GM21367 (cell line): ENCODE data around the gene UBE2E2.
"Not testable (repeated sequence)": the region's sequence is repeated elsewhere in the genome, so short reads cannot be mapped to it uniquely, and the experiment has no call there.

Experiments
- ATAC-seq: cut with Tn5 transposase; IDR thresholded peaks from one replicate; pipeline ENCODE4 v1.9.1; 2021; ENCODE audit not compliant: unreplicated experiment

Gene UBE2E2

DNA sequence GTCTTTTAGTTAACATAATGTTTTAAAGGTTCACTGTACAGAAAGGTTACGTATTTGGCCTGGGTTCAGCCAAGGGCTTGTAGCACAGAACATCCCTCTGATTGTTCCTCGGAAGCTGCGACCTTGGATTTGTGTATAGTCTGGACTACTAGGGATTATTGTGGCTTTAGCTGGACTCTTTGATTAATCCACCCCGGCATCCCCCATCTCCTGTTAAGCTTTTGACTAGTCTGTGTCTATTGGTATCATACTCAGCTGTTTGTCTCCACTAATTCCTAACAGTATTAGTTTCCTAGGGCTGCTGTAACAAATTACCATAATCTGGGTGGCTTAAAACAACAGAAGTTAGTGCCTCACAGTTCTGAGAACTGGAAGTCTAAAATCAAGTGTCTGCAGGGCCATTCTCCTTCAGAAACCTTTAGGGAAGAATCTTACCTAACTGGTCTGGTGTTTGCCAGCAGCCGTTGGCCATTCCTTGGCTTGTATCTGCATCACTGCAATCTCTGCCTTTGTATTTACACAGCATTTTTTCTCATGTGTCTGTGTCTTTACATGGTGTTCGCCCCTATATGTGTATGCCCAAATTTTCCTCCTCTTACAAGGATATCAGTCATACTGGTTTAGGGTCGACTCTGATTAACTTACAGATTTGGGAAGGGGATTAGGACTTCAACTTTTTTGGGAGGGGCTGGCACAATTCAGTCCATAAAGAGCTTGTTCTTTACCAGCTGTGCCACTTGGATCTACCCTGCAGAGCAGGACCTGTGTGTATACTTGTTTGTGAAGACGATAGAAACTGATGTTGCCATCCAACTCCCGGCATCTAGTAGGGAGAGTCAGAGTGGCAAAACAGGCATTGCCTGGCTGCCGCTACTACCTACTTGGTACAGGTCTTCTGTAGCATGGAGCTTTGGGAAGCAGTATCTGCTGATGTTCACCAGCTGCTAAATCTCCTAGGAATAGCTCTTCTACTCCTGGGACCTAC, 117.8 kb downstream of the UBE2E2 start:
- ATAC-seq = no peak

DNA sequence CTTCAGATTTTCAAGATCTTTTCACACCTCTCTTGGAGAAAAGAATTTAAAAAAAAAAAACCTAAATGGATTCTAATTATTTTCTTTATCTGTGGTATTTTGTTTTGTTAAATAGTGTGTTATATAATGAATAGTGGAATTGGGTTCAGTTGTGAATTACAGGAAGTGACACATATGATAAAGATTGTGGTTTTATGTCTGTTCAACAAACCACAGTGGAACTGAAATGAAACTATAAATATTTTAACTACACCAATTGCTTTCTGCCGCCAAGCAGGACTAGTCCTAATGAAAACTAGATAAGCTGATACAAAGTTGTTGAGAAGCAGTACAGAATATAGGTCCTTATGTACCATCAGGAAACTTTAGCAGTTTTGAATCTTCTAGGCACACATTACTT, 121.6 kb downstream of the UBE2E2 start:
- peak; percentile 40 for ATAC-seq

DNA sequence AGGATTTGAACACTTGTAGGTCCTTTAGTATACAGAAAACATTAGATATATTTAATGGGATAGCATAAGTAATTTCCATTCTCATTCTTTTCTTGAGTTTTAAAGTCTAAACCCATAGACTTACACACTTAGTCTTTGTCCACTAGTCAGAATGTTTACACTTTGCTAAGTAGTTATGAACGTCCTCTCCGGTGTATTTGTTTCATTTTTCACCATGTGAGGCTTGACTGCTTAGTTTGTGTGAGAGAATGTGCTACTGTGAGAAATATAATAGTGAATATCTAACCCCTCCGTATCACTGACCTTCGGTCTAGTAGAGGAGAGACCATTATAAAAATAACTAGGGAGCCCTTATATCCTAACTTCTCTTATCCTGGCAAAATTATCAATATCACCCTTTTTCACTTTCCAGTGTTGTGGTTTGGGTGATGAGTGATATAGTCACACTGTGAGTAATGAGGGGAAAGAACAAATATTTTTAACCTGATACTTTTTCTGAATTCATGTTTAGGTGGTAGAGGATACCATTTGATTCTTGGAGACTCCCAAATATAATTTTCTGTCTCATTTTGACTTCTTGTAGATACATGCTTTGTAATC, 122.4 kb downstream of the UBE2E2 start:
- peak; percentile 57 for ATAC-seq

DNA sequence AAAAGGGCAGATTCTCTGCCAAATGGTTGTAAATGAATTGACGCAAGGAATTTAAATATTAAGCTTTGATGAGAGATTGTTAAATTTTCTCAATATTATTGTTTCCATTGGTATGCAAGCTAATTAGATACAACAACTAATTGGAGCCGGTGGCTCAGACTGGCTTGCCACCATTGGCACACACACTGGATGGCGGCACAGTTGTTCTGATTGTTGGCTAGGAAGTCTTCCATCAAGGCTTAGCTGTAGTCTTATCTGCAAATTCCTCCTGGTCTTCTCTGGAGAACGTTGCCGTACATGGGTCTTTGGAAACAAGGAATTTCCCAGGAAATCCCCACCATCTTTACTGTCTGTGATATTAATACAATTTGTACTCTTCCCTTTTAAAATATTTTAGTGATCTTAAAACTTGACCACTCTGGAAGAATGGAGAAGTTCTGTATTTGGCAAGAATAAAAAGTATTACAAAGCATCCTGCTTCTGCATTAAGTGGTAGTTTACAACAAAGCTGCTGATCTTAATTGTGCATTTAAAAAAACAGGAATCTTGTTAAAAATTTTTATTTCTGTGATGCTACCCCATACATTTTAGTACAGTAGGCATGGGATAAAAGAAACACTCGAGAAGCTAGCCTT, 126.5 kb downstream of the UBE2E2 start:
- no peak for ATAC-seq

DNA sequence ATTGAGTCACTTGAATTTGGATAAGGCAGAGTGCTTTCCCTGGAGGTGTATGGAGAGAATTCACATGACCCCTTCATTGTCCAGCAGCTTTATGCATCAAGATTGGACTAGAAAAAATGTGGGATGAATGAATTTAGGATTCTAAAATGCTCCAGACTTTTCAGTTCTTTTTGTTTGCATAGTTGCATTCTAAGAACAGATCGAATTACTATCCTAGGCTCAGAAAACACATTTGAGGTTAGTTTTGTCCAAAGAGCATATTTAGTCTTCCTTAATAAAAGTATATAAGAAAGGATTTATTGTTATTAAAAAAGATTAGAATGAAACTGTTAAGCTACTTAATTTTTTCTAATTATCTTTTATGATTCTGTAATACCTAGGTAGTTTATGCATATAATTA, 127.4 kb downstream of the UBE2E2 start:
- ATAC-seq = no peak

DNA sequence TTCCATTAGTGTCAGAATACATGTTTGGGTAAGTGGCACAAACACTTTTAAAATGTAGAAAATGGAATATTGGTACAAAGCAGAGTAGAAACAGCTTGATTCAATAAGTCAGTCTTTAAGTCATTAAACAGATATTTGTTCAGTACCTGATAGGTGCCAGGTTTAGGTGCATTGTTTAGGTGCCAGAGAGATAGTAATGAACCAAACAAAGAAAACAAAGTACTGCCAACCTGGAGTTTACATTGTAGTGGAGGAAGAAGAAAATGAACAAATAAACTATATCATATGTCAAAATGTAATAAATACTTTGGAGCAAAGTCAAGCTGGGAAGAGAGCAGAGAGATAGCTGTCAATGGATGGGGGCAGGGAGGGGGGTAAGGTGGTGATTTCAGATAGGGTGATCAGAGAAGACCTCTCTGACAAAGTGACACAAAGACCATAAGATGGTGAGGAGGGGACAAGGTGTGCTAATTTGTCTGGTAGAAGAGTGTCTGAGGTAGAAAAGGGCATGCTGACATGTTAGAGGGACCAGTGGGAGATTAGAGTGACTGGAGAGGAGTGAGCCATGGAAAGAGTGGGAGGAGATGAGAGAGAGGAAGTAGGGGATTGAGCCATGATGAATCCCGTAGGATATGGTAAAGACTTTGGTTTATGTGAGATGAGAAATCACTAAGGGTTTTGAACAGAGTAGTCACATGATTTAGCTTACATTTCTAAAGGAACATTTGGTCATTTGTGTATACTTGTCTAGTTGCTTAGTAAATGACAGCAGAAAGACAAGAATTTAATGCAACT, 128.2 kb downstream of the UBE2E2 start:
- ATAC-seq = no peak

DNA sequence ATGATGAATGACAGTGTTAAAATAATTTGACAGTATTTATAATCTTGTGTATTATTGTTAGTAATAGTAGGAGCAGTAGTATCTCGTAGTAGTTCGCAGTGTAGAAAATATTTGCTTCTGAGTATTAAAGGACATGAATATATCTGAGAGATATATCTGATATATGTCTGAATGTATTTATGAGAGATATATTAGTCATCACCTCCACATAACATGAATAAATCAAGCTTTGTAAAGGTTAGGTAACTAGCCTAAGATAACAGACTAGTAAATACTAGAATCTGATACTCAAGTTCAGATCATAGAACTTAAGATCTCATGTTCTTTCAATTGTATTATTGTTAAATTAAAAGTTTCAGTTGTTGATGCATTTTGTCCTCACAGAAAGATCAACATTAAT, 130.5 kb downstream of the UBE2E2 start:
- no peak for ATAC-seq

DNA sequence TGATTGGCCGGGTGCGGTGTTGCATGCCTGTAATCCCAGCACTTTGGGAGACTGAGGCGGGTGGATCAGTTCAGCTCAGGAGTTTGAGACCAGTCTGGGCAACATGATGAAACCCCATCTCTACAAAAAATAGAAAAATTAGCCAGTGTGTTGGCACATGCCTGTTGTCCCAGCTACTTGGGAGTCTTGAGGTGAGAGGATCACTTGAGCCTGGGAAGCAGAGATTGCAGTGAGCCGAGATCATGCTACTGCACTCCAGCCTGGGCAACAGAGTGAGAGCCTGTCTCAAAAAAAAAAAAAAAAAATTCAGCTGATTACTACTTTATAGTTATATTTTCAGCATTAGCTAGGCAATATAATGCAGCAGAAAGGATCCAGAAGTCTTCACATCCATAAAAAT, 133.7 kb downstream of the UBE2E2 start:
- not testable (repeated sequence) for ATAC-seq

DNA sequence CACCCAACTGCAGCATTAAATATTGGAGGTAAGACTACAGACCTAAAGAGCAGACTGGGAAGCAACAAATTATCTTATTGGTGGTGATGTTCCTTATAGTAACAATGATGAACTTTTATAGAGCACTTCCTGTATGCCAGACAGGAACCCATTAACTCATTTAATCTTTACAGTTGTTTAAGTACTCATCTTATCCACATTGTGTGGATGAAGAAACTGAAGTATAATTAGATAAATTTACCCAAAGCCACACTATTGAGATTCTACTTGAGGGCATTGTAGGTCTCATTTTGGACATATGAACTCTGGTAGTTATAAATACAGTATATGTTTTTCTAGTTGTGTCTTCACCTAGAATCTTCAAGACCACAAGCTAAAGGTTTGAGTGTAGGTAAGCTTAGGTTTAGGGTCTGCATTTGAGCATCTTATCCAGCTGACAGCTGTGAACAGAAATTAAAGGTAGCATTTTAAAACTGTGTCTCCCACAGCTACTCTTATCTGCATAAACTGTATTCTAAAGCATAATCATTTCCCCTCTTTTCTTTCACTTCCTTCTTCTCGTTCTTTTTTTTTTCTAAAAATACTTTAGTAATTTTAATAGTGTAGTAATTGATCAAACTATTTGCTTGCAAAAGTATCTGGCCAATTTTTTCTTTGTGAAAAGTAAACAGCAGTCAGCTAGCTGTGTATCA, 138.2 kb downstream of the UBE2E2 start:
- ATAC-seq = peak; percentile 63

DNA sequence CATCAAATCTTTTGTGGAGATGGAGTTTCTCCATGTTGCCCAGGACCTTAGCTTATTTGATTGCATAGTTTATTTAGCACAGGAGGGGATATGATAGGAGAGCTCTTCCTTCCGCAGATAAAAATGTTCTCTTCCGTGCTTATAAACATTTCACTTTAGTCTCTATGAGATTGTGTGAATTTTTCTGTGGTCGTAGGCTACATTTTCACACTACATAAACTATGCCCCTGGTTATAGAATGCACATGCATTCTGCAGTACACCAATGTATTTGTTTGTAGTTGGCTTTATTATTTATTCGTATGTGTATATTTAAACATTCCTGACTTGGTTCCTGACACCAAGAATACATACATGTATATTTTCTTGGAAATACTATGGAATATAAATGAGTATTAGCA, 139.2 kb downstream of the UBE2E2 start:
- ATAC-seq = no peak

DNA sequence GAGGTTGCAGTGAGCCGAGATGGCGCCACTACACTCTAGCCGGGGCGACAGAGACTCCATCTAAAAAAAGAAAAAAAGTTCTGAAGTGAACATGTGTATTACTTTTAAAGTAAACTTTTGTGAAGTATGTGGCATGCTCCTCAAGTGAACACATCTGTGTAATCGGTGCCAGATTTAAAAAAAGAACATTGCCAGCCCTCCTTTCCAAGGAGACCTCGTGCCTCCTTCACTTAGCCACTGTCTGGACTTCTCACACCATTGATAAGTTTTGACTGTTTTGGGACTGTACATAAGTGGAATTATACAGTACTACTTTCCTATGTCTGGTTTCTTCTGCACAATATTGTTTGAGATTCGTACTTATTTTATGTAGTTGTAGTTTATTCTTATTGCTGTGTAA, 140.4 kb downstream of the UBE2E2 start:
- no peak for ATAC-seq

DNA sequence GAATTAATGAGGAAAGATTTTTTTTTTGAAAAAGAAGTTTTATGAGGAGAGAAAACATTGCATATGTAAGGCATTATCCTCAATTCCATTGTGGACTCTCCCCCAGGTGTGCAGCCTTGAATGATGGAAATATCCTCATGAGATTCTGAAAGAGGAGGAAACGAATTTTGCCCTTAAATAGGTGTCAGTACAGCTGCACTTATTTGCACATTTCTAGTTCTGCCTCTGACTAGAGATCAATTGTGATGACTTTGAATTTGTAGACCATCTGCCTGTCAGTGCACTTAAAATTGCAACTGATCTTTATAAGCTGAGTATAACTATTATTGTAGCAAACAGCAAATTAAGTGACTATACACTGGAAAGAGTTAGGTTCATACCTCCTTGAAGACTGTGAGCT, 141.8 kb downstream of the UBE2E2 start:
- ATAC-seq = no peak

DNA sequence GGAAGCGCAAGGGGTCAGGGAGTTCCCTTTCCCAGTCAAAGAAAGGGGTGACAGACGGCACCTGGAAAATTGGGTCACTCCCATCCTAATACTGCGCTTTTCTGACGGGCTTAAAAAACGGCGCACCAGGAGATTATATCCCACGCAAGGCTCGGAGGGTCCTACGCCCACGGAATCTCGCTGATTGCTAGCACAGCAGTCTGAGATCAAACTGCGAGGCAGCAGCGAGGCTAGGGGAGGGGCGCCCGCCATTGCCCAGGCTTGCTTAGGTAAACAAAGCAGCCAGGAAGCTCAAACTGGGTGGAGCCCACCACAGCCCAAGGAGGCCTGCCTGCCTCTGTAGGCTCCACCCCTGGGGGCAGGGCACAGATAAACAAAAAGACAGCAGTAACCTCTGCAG, 146.3 kb downstream of the UBE2E2 start:
- ATAC-seq = not testable (repeated sequence)

DNA sequence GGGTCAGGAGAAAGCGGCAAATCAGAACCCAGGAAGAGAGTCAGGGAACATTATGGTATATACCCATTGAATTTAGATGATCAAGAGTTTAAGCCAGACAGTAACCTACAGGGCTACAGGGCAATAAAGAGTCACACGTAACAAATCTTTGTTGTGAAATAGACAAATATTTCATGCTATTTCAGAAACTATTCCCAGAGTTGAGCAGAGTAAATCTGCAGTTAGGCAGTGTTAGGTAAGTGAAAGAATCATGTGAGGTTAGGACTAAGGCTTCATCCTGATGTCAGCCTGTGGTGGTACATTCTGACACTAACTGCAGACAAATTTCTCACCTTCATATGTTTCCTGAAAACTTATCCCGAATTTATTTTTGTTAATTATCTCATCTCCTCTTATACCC, 153.0 kb downstream of the UBE2E2 start:
- ATAC-seq = no peak

DNA sequence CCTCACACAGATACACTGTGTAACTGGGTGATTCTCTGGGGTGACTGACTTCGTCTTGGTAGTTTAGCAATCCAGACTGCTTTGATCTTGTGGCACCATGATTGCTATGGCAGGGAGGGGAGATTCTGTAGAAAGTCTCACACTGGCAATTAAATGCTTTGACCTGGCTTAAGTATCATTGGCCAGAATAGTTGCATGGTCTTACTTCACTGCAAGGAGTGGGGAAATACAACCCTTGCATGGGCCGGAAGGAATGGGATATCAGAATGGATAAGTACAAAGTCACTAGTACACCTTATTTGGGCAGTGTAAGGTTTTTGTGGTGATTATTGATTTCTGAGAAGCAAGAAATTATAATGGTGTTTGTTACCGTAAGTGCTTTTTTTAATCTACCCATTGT, 153.8 kb downstream of the UBE2E2 start:
- no peak for ATAC-seq

DNA sequence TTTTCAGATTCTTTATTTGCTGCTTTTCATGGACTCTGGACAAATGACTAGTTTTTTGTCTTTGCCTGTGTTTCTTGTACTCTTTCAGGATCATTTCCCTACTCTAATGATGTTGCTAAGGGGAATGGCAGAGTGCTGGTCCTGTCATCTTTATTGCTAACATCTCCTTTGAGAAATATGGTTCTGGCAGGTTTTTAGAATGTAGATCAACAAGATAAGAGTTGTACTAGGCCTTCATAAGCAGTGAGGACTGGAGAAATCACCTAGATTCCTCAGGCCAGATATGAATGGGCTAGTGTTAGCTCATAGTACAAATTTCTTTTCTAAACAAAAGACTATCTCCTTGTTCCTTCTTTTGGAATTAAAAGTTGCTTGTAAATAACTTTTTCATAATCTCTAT, 156.0 kb downstream of the UBE2E2 start:
- no peak for ATAC-seq

DNA sequence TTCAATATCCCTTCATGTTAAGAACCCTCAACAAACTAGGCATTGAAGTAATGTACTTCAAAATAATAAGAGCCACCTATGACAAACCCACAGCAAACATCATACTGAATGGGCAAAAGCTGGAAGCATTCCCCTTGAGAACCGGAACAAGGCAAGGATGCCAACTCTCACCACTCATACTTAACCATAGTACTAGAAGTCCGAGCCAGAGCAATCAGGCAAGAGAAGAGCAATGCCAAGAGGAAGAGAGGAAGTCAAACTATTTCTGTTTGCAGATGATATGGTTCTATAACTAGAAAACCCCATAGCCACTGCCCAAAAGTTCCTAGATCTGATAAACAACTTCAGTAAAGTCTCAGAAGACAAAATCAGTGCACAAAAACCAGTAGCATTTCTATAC, 161.9 kb downstream of the UBE2E2 start:
- ATAC-seq = no peak

DNA sequence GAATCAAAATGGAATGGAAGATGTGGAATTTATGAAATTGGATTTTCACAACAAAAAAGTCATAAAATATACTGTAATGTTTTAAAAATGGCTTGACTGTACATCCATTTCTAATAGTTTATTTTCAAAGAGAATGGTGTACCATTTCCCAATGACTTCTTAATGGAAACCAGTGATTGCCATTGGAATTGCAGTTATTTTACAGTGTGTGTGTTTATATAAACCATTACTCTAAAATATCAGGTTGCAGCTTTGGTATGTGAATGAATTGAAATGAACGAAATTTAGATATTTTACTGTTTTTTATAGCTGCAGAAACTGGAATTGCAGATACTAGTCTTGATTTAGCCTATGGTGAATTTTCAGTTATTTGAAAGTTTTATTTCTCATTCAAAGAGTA, 165.6 kb downstream of the UBE2E2 start:
- no peak for ATAC-seq

DNA sequence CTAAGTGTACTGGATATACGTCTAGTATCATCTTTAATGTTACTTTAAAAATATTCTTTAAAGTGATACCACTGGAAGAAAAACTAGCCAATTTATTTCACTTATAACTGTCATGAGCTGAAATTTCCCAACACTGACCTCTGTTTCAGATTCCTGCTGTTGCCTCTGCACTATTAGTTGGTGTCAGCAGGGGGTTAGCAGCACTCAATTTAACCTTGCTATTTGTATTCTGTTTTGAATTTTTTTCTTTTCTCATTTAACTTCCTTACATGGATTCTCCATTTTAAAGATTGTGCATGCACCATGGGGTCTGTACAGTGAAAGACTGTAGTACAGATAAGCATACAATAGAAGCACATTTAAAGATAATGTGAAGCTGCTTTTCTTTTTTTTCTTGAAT, 169.2 kb downstream of the UBE2E2 start:
- ATAC-seq = no peak

DNA sequence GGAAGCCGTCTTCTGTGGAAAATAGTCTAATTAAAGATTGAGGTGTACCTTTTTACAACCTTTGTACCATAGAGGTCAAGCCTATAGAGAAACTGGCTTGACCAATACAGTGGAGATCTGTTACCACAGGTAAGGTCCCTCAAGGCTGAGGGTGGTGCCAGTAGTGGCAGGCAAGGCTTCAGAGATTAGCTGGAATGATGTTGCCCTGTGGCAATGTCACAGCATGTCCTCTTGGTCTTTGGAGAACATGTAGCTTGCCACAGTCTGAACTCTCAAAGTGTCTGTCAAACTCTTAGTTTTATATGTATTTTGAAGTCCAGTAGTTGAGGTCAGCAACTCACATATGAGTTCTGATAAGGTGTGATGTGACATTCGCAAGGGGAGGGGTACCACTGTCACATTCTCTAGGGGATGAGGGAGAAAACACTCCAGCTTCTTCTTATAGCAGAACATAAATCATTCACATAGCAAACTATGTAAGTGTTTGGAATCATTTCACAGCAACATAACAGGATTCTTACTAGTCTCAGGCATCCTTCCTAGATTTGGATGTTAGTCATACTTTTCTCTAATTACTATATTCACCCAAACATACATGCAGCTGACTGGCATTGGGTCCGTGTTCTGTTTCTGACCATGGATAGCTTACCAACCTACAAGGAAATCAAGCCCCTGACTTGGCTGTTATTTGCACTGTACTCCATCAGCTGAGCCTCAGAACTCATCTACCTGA, 173.6 kb downstream of the UBE2E2 start:
- ATAC-seq = no peak
